Effector memory CD8-positive, alpha-beta T cell (primary cell): Measurements from ENCODE around the gene OCEL1.
"Not testable (repeated sequence)": the region's sequence is repeated elsewhere in the genome, so short reads cannot be mapped to it uniquely, and the experiment has no call there.

ENCODE experiments used
- ATAC-seq: fragments of 150-1000 bp; cut with Tn5 transposase; replicated peaks from 2 replicates; pipeline ENCODE4 v1.10.0; 2021; ENCODE audit warnings: mild to moderate bottlenecking, moderate library complexity
- DNase-seq, 3 experiments: peaks; one replicate each; pipeline ENCODE4 v3.0.0; 2021
- H3K27ac Mint-ChIP-seq, 2 donors: one replicate each; pipeline ENCODE4 v1.8.0; 2022; ENCODE audit warnings: mild to moderate bottlenecking in 2 of 2, mixed read lengths in 2 of 2, moderate library complexity in 2 of 2
- H3K27me3 Mint-ChIP-seq, 2 donors: one replicate each; pipeline ENCODE4 v1.8.0; 2022; ENCODE audit warnings: mixed read lengths in 2 of 2
- H3K36me3 Mint-ChIP-seq: one replicate; pipeline ENCODE4 v1.8.0; 2022; ENCODE audit warnings: mild to moderate bottlenecking, moderate library complexity, mixed read lengths; ENCODE audit not compliant: insufficient read depth
- H3K4me1 Mint-ChIP-seq, 2 donors: one replicate each; pipeline ENCODE4 v1.8.0; 2022; ENCODE audit warnings: low read depth in 2 of 2, mixed read lengths in 2 of 2
- H3K4me3 Mint-ChIP-seq, 2 donors: one replicate each; pipeline ENCODE4 v1.8.0; 2022; ENCODE audit warnings: mild to moderate bottlenecking in 2 of 2, mixed read lengths in 2 of 2, moderate library complexity in 2 of 2
- H3K9me3 Mint-ChIP-seq, 2 donors: one replicate each; pipeline ENCODE4 v1.8.0; 2022; ENCODE audit warnings: mixed read lengths in 2 of 2

Gene OCEL1

GRCh38 chr19:17274892-17275291, 48.9 kb downstream of the OCEL1 start:
- H3K36me3 Mint-ChIP-seq = peaks cover 60% of the 10 kb centered on the region
- not testable (repeated sequence) for DNase-seq, H3K4me3 Mint-ChIP-seq, H3K4me1 Mint-ChIP-seq, ATAC-seq, H3K27me3 Mint-ChIP-seq, H3K27ac Mint-ChIP-seq, H3K9me3 Mint-ChIP-seq

- ATAC-seq (no peak), DNase-seq (no peak)
- no peak overlapping the region for H3K27ac Mint-ChIP-seq
- peaks cover 56% of the 10 kb centered on the region for H3K36me3 Mint-ChIP-seq
- no peaks in the 10 kb centered on the region for H3K27me3 Mint-ChIP-seq
- no peak overlapping the region for H3K4me3 Mint-ChIP-seq
- peaks cover 0 to 2% of the 10 kb centered on the region in 2 donors for H3K4me1 Mint-ChIP-seq
- no peaks in the 10 kb centered on the region for H3K9me3 Mint-ChIP-seq
These were observed 49.6 kb downstream of the OCEL1 start for GRCh38 chr19:17275441-17276175.
